Ammon's horn (tissue), 1 donor: ENCODE data around the gene TNFSF11.

ENCODE experiments used
- DNase-seq: peaks from one replicate; pipeline ENCODE4 v3.0.0-alpha.2; 2016; ENCODE audit warnings: low spot score

The TNFSF11 gene

DNA sequence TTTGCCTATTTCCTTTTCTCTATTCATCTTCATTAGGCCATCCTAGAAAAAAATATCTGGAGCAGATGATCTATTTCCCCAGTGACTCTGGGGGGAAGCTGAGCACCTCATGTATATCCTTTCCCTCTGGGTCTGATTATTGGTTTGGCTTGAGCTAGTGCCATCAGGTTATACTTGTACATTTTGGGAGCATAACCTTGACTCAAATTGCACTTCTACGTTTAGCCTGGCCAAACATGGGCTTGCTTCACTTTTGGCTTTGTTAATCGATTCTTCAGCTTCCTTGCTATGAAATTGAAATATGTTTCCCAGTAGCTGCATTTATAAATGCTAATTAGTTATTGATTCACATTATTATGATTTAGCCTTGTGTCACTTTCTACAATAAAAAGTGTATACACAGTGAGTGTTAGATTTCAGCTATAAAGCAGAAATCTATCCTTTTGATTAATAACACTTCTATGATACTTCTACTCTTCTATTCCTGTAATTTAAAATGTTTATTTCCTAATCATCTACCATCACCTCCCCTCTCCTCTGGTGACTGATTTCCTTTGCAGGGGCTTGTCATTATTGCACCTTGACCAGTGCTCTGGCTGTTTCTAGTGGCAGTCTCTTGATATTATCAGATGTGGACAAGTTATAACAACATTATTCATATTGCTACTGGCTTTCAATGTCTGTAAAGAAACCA is 37.3 kb downstream of the TNFSF11 start:
- DNase-seq: no peak

DNA sequence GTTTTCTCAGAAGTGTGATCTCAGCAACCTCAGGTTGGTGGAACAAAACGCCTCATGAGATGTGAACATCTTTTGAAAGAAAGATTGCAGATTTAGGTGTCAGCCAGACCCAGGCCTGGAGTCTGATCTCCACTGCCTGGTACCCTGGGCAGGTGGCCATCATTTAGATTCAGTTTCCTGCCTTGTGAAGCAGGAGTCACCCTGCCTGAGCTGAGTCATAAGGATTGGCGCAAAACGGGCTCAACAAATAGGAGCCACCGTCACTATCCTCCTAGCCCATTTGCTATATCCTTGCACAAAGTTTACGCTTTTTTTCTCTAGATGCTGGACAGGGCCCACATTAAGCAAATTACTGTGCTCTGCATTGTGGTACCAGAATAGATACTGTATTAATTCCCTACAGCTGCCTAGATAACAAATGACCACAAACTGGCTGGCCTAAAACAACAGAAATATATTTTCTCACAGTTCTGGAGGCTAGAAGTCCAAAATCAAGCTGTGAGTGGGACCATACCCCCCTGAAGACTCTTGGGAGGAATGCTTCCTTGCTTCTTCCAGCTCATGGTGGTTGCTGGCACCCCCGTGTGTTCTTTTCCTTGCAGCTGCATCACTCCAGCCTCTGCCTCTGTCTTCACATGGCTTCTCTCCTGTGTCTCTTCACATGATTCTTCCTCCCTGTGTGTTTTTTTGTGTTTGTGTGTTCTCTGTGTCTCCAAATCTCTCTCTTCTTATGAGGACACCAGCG is 38.2 kb downstream of the TNFSF11 start:
- DNase-seq: no peak

DNA sequence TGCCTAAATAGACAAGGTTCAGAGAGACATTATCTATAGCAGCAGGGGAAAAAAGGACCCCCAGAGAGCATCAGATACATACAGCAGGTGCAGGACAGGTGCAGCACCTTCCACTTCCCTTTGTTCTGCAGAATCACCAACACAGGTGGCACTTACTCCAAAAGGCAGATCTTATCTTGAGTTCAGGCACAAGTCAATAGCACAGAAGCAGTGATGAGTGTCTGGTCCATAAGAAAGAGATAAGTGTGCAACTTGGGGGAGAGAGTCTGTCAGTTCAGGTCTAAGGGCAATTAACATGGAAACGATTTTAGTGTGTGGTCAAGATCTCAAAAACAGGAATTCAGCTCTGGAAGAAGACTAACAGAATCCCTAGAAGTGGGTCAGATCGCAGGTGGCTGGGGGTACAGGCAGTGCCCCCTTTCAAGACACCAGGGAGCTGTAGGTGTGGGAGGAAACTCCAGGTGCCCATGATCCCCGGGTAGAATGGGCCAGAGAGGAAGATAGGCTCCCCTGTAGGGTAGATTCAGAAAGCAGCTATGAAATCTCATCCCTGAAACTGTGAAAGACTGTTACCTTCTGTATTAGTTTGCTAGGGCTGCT is 40.6 kb downstream of the TNFSF11 start:
- DNase-seq: no peak

DNA sequence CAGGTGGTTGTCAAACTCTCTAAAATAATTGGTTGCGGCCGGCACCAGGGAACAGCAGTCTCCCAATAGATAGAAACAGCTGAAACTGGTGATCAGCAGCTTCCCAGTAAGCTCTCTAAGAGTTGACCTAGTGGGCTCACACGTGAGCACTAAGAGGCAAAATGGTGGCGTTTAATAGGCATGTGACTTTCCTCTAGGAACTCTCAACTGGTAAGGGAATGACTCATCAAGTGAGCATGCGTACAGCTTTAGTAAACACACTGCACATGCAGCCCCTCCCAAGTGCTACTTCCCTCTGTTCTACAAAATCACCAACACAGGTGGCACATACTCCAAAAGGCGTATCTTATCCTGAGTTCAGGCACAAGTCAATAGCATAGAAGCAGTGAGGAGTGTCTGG is 41.7 kb downstream of the TNFSF11 start:
- DNase-seq: no peak

DNA sequence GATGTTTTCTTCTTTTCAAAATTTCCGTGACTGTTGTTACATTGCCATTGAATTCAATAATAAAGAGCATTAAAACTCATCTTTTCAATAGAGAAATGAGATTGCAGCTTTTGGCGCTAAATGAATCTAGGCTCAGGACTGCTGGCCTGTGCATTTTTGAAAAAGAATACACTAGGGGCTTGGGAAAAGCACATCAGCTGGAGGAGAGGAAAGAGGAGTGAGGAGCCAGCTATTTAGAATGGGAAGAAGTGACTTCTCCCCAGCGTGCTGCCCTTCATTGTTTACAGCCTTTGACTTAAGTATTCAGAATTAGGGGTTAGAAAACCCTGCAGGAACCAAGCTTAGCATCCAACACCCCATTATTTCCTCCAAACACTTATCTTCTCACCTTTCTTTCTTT is 43.3 kb downstream of the TNFSF11 start:
- DNase-seq: no peak

DNA sequence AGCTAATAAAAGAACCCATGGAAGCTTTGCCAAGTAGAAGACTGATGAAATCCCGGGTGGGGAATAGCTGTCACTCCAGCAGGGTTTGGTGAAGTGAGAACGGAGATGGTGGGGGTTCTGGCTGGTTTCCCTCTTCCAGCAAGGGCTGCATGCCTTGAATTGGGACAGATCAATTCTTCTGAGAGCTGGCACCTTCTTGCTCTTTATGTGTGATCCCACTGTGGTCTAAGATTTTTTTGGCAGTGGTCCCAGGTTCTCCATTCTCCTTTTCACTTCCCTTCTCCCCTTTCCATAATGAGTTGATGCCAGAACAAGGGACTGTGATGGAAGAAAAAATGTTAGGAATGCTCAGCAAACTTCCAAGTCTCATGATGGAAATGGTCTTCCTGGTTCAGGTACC is 50.0 kb downstream of the TNFSF11 start:
- DNase-seq: no peak

DNA sequence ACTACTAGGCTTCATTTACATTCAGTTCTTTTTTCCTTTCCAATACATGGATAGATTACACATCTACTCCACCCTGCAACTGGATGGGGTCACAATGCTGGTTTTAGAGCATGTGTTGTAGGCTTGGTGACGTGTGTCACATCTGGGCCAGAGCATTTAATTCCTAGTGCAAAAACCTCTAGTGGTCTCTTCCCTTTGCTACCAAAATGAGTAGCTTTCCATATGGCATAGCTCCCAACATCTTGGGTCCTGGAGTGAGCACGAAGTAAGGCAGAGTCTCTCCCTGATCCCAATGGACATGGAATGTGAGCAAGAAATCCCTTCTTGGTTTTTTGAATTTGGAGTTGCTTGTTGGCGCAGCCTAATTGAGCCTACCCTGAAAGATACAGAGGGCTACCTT is 51.7 kb downstream of the TNFSF11 start:
- no peak for DNase-seq

DNA sequence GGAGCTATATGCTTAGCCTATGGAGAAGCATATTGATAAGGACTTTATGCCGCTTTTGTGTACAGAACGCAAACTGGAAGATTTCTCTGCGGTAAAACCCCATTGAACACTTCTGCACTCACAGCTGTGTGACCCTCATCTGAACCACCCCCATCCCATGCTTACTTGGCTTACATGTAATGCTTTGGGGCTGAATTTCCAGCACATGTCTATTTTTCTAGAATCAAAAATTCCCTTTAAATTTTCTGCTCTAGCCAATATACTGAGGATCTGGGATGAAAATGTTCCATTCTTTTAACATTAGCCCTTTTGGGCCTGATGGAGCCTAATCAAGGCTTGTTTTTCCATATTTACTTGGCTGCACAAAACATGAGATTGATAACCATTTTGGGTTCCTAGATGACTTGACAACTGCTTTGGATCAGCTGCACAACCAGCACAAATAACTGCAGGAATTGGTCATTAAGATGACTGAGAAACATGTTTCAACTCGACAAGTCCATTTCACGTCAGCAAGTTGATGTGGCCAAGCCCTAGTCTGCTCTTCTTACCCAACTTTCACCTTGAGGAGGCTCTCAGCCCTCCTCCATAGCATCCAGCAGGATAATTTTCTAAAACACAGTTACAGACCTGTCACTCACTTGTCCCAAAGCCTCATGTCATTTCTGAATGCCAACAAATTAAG is 52.4 kb downstream of the TNFSF11 start:
- no peak for DNase-seq

DNA sequence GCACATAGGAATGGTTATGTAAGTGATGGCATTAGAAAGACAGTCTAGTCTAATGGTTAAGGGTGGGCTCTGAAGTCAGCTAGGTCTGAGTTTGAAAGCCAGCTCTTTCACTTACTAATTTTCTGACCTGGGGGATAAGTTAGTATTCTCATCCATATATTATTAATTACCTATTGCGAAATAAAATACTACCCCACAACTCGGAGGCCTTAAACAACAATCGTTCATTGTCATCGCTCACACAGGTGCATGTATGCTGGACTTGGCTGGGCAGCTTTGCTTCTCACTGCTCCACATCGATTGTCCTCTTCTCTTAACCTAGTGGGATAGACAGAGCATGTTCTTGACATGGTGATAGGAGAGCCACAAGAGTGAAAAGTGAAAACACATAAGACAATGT is 54.7 kb downstream of the TNFSF11 start:
- DNase-seq: no peak

DNA sequence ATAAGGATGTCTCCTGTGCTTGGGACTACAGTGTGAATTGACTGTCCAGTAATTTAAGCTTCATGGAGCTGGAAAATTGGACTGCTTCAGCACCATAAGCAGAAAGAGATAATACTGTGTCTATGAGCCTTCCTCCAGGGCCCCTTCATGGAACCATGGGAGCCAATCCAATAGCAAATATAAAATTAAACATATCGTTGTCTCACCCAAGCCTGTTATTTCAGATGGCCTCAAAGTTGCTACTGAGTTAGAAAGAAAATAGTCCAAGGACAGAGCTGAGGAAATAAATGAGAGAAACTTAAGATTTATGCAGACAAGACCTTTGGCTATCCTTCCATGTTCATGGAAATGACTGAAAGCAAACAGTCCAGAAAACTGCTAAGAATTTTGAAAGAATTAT is 57.2 kb downstream of the TNFSF11 start:
- DNase-seq: no peak

DNA sequence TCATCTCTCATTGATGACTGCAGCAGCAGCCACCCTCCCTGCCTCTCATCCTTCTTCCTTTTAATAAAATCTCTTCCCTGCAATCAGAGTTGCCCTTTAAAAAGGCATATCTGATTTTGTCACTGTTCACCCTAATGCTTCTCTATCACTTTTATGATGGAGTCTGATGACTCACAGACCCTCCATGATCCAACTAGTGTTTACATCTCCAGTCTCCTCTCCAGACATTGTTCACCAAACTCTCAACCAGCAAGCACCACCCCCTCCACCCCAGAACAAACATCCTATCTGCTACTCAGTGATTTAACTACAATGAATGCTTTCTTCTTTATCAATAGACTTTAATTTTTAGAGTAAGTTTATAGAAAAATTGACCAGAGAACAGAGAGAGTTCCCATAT is 59.5 kb downstream of the TNFSF11 start:
- no peak for DNase-seq

DNA sequence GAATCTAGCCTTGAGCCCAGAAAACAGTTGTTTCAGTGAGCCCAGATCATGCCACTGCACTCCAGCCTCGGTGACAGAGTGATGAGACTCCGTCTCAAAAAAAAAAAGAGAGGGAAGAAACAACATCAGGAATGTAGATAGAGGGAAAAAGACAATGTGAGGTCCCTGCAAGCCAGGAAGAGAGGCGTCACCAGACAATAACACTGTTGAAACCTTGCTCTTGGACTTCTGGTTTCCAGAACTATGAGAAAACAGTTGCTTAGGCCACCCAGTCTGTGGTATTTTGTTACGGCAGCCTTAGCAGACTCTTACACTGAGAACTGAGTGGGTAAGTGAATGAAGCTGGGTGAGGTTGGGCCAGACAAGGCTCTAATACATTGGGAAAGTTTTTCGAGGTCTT is 64.1 kb downstream of the TNFSF11 start:
- no peak for DNase-seq

DNA sequence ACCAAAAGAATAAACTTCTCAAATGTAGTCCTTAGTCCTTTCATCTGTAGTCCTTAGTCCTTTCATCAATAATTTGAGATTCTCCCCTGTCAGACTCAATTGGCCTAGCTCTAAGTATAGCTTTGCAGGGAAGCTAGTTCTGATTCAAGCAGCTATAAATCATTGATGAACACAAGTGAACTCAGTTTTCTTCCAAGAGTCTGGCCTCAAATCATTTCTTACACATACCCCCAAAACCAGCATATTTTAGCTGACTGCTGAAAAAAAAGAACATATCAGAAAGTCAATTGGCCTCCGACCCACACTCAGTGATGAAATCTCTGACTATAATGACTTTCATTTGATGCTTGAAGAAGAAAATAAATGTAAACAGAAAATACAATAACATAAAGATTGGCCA is 64.9 kb downstream of the TNFSF11 start:
- no peak for DNase-seq

DNA sequence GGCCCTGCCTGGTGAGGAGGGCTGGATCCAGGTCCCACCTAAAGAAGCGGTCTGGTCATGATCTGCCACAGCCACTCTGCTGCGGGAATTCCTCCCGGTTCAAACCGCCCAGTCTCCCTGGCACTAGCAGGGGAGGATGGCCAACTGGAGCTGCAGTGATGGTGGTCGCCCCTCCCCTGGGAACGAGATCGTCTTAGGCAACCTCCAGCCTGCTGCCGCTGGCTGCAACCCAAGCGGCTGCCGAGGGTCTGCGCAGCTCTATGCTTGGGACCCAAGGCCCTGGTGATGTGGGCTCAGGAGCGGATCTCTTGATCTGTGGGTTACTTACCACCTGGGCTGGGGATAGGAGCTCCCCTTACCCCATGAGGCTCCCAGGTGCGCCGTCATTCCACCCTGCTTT is 69.1 kb downstream of the TNFSF11 start:
- DNase-seq: no peak

DNA sequence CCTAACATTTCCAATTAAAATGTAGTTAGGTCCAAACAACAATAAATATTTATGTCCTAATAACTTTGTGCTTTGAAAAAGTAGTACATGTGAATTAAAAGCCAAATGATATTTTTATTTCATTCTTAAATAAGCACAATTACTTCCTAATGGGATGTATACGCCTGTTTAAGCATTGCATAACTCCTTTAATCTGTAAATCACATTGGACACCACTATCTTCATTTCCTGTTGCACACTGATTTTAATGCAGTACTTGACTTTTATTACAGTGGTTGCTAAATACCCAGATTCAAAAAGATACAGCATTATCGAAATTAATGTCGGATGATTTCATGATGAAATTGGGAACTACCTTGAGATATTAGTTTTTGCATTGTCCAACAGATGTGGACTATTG is 70.9 kb downstream of the TNFSF11 start:
- DNase-seq: no peak

DNA sequence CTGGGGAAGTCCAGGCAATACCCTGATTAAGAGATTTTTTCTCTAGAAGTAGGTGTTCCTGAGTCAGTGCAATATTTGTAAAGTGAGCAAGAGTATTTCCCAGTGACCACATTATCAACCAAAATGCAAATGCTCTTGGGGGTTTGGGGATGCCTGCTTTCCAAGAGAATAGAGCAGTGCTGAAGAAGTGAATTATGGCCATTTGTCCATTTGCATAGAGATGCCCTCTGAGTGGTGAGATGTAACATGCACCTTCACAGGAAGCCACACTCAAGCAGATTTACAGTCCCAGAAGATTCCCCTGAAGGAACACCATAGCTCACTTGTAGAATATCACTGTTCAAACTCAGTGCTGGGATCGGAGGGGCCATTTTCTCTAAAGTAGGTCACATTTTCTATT is 71.8 kb downstream of the TNFSF11 start:
- no peak for DNase-seq

DNA sequence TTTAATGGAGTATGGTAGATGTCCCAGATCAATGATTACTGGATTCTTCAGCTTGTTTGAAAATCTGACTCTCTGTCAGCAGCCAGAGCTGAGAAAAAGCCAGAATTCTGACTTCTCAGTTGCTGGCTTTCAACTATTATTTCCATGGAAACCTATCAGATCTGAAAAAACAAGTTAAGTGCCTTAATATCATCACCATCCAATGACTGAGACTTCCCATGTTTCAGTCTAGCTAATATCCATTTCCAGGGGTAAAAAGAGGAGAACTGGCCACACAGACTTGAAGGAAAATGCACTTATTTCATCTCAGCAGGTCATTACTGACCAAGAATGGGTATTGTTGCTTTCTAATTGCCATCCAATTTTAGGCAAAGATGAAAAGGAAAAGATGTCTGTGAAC is 75.2 kb downstream of the TNFSF11 start:
- peak; percentile 23 for DNase-seq

DNA sequence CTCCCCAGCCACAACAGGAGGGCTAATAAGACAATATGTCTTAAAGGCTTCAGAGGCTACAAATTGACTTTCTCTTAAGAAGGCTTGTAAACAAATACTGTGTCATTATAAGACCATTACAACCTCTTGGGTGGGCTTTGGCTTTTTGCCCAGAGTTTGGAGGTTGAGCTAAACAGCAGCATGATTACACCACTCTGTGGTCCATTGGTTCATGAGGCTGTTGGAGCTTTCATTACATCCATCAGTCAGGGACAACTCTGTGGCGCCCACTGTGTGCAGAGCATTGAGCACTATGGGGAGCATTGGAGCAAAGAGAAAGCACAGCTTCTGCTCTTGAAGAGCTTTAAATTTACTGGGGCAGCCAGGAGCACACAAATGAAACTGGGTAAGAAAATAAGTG is 75.9 kb downstream of the TNFSF11 start:
- no peak for DNase-seq

DNA sequence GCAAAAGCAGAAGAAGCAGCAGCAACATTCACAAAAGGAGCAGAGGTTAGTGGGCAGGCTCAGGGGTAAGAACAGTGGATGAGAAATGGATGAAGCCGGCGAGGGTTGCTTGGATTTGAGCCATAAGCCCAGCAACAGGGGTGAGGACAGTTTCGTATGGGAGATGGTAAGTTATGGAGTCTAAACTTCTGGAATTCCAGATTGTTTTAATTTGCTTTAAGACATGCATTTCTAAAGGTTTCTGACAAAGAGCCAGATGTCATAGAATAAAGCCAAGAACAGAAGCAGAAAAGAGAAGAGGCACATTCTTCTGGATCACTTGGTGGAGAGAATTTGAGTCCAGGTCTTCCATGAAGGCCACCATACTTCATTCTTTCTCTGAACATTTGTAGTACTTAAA is 76.6 kb downstream of the TNFSF11 start:
- DNase-seq: no peak

DNA sequence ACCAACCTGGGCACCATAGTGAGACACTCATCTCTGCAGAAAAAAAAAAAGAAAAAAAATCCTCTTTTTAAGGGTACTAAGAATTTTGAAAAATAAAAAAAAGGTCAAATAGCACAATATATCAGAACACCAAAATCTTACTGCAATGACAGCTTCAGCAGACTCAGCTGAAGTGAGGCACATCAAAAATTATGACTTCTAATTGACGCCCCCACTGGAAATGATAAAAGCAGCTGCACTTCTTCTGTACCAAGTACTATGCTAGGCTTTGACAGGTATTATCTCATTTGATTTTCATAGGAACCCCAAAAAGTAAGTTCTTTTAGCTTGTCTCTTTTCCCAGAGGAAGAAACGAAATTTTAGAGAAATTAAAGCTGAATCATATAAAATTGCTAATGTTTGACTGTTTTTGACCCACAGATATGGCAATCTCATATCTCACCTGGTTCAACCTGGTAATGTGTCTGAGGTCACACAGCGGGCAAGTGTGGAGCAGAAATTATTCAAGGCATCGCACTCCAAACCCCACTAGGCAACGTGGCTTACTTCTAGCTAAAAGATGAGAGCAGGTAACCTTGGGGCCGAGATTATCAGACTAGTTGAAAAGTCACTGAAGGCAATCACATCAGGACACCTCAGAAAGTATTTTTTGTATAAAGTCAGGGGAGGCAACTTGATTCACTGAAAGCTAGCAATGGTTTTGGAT is 78.1 kb downstream of the TNFSF11 start:
- DNase-seq: no peak

DNA sequence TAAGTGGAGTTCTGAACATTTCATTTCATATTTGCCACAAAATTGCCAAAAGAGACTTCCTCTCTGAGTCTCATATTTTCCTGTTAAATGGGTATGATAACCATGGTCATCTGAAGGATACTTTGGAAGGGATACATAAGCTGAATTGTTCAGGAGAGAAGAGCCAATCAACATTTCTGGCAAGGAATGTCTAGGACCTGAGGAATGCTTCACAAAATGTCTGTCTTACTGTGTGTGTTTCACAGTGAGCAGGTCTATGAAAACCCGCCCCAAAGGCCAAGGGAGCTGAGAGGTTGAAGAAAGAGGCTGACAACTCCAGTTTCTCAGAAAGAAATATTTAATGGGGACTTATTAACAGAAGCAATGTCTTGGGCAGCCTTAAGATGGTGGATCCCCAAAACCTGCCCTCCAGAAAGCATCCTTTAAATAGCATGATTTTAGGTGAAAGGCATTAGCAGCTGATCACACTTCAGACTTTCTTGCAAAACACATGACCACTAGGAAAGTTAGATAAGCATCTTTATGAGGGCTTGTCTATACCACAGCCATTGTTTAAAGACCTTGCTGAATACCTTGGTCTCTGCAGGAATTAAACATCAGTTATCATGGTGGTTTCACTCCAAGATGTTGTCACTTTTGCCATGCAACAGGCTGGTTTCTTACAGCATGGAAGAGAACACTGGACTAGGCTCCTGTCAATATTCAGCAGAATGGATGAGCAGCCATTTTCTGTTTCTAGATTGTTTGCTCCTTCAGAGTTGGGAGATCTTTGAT is 78.9 kb downstream of the TNFSF11 start:
- DNase-seq: no peak

DNA sequence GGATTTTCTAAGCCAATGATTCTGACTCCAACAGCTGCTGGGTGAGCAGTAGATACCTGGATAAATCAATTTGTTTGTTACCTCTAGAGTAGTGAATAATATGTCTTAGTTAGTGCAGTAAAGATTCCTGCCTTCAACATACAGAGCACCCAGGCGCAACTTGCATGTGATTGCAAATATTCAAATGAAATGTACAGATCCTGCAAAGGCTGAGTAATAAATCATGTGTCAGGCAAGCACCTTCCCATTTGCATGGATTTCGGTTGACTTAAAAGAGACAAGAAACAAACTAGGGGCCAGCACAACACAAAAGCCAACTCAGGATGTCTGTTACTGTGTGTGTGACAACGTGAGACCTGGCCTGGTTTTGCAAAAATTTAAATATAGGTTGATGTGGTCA is 79.7 kb downstream of the TNFSF11 start:
- DNase-seq: no peak
